HFFc6 (cell line): ENCODE results near the gene TMPRSS11A. TPM values are rescaled to one million over a fixed set of nuclear protein-coding genes. Genes with fewer than 3 reads are reported as not detected.

ENCODE experiments used
- DNase-seq: peaks from one replicate; pipeline ENCODE4 v3.0.0-alpha.2; 2018
- H3K27ac Mint-ChIP-seq: 2 replicates; pipeline ENCODE4 v1.8.0; 2020; ENCODE audit warnings: mild to moderate bottlenecking, mixed read lengths
- H3K27me3 Mint-ChIP-seq: 2 replicates; pipeline ENCODE4 v1.8.0; 2021; ENCODE audit warnings: mild to moderate bottlenecking, moderate library complexity, mixed read lengths; ENCODE audit not compliant: insufficient read depth
- H3K36me3 Mint-ChIP-seq: 2 replicates; pipeline ENCODE4 v1.8.0; 2021; ENCODE audit warnings: low read depth, mixed read lengths
- H3K4me1 Mint-ChIP-seq: 2 replicates; pipeline ENCODE4 v1.8.0; 2020; ENCODE audit warnings: low read depth, mixed read lengths
- H3K4me3 Mint-ChIP-seq: 2 replicates; pipeline ENCODE4 v1.8.0; 2020; ENCODE audit warnings: mild to moderate bottlenecking, moderate library complexity, mixed read lengths
- H3K9me3 Mint-ChIP-seq: 2 replicates; pipeline ENCODE4 v1.8.0; 2020; ENCODE audit warnings: mild to moderate bottlenecking, mixed read lengths
- CTCF ChIP-seq: fragments of 200-600 bp; sonication (generic); IDR thresholded peaks from 2 replicates; pipeline ENCODE4 v1.5.0; 2021; ENCODE audit warnings: antibody characterized with exemption, mild to moderate bottlenecking
- total RNA-seq, 6 experiments: library from RNA; stranded (reverse); fragmentation: NEBNext Ultra II Directional; extraction: Animal tissue kit (Norgen Biotek cat#: 25700); gene quantifications; 2 replicates in 1 of 6; 3 replicates in 5 of 6; pipeline ENCODE4 v1.2.3, GENCODE V29; 2021

Gene TMPRSS11A
- total RNA-seq, 6 experiments from 2014 or later, result not detected

GRCh38 chr4:67869580-67870190 lies 93.6 kb downstream of the TMPRSS11A start:
- peaks cover 8% of the 10 kb centered on the region; the same call in 1 of the 2 replicates for H3K4me1 Mint-ChIP-seq
- no peaks in the 10 kb centered on the region for H3K9me3 Mint-ChIP-seq
- no peak overlapping the region for H3K27ac Mint-ChIP-seq
- H3K4me3 Mint-ChIP-seq, result no peak overlapping the region
- no peak for DNase-seq
- no peaks in the 10 kb centered on the region for H3K36me3 Mint-ChIP-seq
- peaks cover 1% of the 10 kb centered on the region; the same call in 1 of the 2 replicates for H3K27me3 Mint-ChIP-seq
- no peak for TF ChIP-seq CTCF

GRCh38 chr4:67861513-67861912 lies 101.8 kb downstream of the TMPRSS11A start:
- TF ChIP-seq CTCF, result no peak
- H3K27me3 Mint-ChIP-seq, result no peaks in the 10 kb centered on the region
- H3K36me3 Mint-ChIP-seq, result no peaks in the 10 kb centered on the region
- no peaks in the 10 kb centered on the region for H3K9me3 Mint-ChIP-seq
- H3K4me1 Mint-ChIP-seq, result no peaks in the 10 kb centered on the region
- no peak overlapping the region for H3K27ac Mint-ChIP-seq
- no peak for DNase-seq
- no peak overlapping the region for H3K4me3 Mint-ChIP-seq

Other genes with a start within 250 kb of the TMPRSS11A start
- not detected for gene GNRHR, start 209.1 kb downstream of the TMPRSS11A start, total RNA-seq
- not detected for gene TMPRSS11D, start 79.5 kb downstream of the TMPRSS11A start, total RNA-seq
- gene TMPRSS11F, start 166.4 kb upstream of the TMPRSS11A start, total RNA-seq, result not detected